Osteocyte (in vitro differentiated cells): ENCODE results near the gene NINL. TPM values are rescaled to one million over a fixed set of nuclear protein-coding genes. Genes with fewer than 3 reads are reported as not detected.

ENCODE experiments used
- DNase-seq: peaks from one replicate; pipeline ENCODE4 v3.0.0; 2021; ENCODE audit warnings: mixed read lengths; ENCODE audit not compliant: unreplicated experiment; ENCODE audit errors: extremely low spot score
- H3K27ac Mint-ChIP-seq: one replicate; pipeline ENCODE4 v1.8.0; 2021; ENCODE audit warnings: mild to moderate bottlenecking, mixed read lengths; ENCODE audit not compliant: unreplicated experiment
- H3K27me3 Mint-ChIP-seq: one replicate; pipeline ENCODE4 v1.8.0; 2021; ENCODE audit warnings: mixed read lengths; ENCODE audit not compliant: unreplicated experiment
- H3K36me3 Mint-ChIP-seq: one replicate; pipeline ENCODE4 v1.8.0; 2021; ENCODE audit warnings: mixed read lengths; ENCODE audit not compliant: unreplicated experiment
- H3K4me1 Mint-ChIP-seq: one replicate; pipeline ENCODE4 v1.8.0; 2021; ENCODE audit warnings: mixed read lengths; ENCODE audit not compliant: unreplicated experiment
- H3K4me3 Mint-ChIP-seq: one replicate; pipeline ENCODE4 v1.8.0; 2021; ENCODE audit warnings: mild to moderate bottlenecking, moderate library complexity, mixed read lengths; ENCODE audit not compliant: unreplicated experiment
- H3K9me3 Mint-ChIP-seq: one replicate; pipeline ENCODE4 v1.8.0; 2021; ENCODE audit warnings: mixed read lengths; ENCODE audit not compliant: unreplicated experiment
- CTCF ChIP-seq: fragments of 200-600 bp; sonication (generic); IDR thresholded peaks from 2 replicates; pipeline ENCODE4 v1.5.0; 2021; ENCODE audit warnings: antibody characterized with exemption, mild to moderate bottlenecking, moderate library complexity
- total RNA-seq: library from RNA; stranded (reverse); gene quantifications from 2 replicates; pipeline ENCODE4 v1.2.1, GENCODE V29; 2021

The NINL gene
- total RNA-seq, 1 donor from 2014 or later = 20.8 TPM

- Mint-ChIP-seq H3K4me3 (no peak overlapping the region), H3K9me3 (no peaks in the 10 kb centered on the region), H3K4me1 (no peaks in the 10 kb centered on the region), H3K27ac (no peak overlapping the region), H3K27me3 (no peaks in the 10 kb centered on the region), H3K36me3 (peaks cover 41% of the 10 kb centered on the region)
- no peak for TF ChIP-seq CTCF
- DNase-seq = no peak
Observed at GRCh38 chr20:25459916-25460535, 125.3 kb downstream of the NINL start.

GRCh38 chr20:25459111-25459830, 126.1 kb downstream of the NINL start:
- no peak for TF ChIP-seq CTCF

GRCh38 chr20:25457886-25458680, 127.2 kb downstream of the NINL start:
- H3K4me3 Mint-ChIP-seq = no peak overlapping the region
- no peak overlapping the region for H3K27ac Mint-ChIP-seq
- peaks cover 43% of the 10 kb centered on the region for H3K36me3 Mint-ChIP-seq
- TF ChIP-seq CTCF = no peak
- H3K9me3 Mint-ChIP-seq = no peaks in the 10 kb centered on the region
- DNase-seq = no peak
- H3K27me3 Mint-ChIP-seq = no peaks in the 10 kb centered on the region
- no peaks in the 10 kb centered on the region for H3K4me1 Mint-ChIP-seq

More at GRCh38 chr20:25459111-25459830, 126.1 kb downstream of the NINL start:
- H3K4me1 Mint-ChIP-seq = no peaks in the 10 kb centered on the region
- H3K36me3 Mint-ChIP-seq = peaks cover 40% of the 10 kb centered on the region
- no peaks in the 10 kb centered on the region for H3K9me3 Mint-ChIP-seq
- no peak overlapping the region for H3K4me3 Mint-ChIP-seq
- H3K27ac Mint-ChIP-seq = no peak overlapping the region
- no peak for DNase-seq
- H3K27me3 Mint-ChIP-seq = no peaks in the 10 kb centered on the region

GRCh38 chr20:25454153-25454900, 131.0 kb downstream of the NINL start:
- TF ChIP-seq CTCF = no peak
- H3K4me1 Mint-ChIP-seq = no peaks in the 10 kb centered on the region
- no peaks in the 10 kb centered on the region for H3K9me3 Mint-ChIP-seq
- no peak for DNase-seq
- no peak overlapping the region for H3K27ac Mint-ChIP-seq
- no peaks in the 10 kb centered on the region for H3K27me3 Mint-ChIP-seq
- peaks cover 47% of the 10 kb centered on the region for H3K36me3 Mint-ChIP-seq
- H3K4me3 Mint-ChIP-seq = no peak overlapping the region
